Transverse colon (tissue), 4 donors: Measurements from ENCODE around the gene SDK1. TPM values are rescaled to one million over a fixed set of nuclear protein-coding genes. Genes with fewer than 3 reads are reported as not detected.

Source experiments
- DNase-seq: peaks from one replicate; pipeline ENCODE4 v3.0.0-alpha.2; 2019
- H3K27ac ChIP-seq, 4 donors: fragments of 200-600 bp; sonication (generic); 2 replicates each; pipeline ENCODE4 v1.5.1; 2016 to 2018; ENCODE audit warnings: inconsistent platforms in 4 of 4
- H3K27me3 ChIP-seq: fragments of 200-600 bp; sonication (generic); 2 replicates; pipeline ENCODE4 v1.5.1; 2017; ENCODE audit warnings: inconsistent platforms
- H3K36me3 ChIP-seq, 4 donors: fragments of 200-600 bp; sonication (generic); 2 replicates each; pipeline ENCODE4 v1.5.1; 2017 to 2019; ENCODE audit warnings: inconsistent platforms in 4 of 4
- H3K4me1 ChIP-seq, 4 donors: fragments of 200-600 bp; sonication (generic); 2 replicates each; pipeline ENCODE4 v1.5.1; 2017 to 2020; ENCODE audit warnings: inconsistent platforms in 4 of 4
- H3K4me3 ChIP-seq, 4 donors: fragments of 200-600 bp; sonication (generic); 1 replicate in 1 of 4; 2 replicates in 3 of 4; pipeline versions ENCODE4 v1.5.1 to v1.6.1; 2017 to 2019; ENCODE audit warnings: inconsistent platforms in 4 of 4
- H3K9me3 ChIP-seq, 2 donors: fragments of 200-600 bp; sonication (generic); 2 replicates each; pipeline ENCODE4 v1.5.1; 2017 to 2019; ENCODE audit warnings: inconsistent platforms in 2 of 2
- EP300 ChIP-seq: sonication (generic); formaldehyde crosslinking; IDR thresholded peaks from one replicate; pipeline ENCODE4 v1.6.1; 2017; ENCODE audit warnings: antibody characterized with exemption, low read depth
- POLR2A ChIP-seq: fragments of 450-650 bp; IDR thresholded peaks from one replicate; pipeline ENCODE4 v1.6.1; 2016; ENCODE audit warnings: antibody characterized with exemption, mild to moderate bottlenecking, moderate library complexity
- POLR2AphosphoS5 ChIP-seq, 3 donors: sonication (generic); formaldehyde crosslinking; IDR thresholded peaks; one replicate each; pipeline ENCODE4 v1.6.1; 2016; ENCODE audit warnings: antibody characterized with exemption in 3 of 3
- WGBS, 2 donors: methylation state at CpG; one replicate each; pipeline ENCODE4 v1.1.5; 2018; ENCODE audit warnings: low coverage in 1 of 2; 5-methylcytosine and 5-hydroxymethylcytosine counted together
- in situ Hi-C, 4 donors: fragments of 200-750 bp; cut with MboI; loops; one replicate each; pipeline versions ENCODE4 v1.15.0 to v1.15.1; 2017; ENCODE audit warnings: low sequenced_read_pairs in 3 of 4, low pct_ligation_motif_present in 1 of 4, low pct_unique_long_range_greater_than_20kb in 1 of 4
- intact Hi-C: fragments of 100-400 bp; cut with DNase I; formaldehyde crosslinking; loops from one replicate; pipeline ENCODE4 v1.15.1; 2023; ENCODE audit warnings: low total_unique reads
- total RNA-seq, 4 donors: library from RNA; depleted of rRNA; stranded (reverse); fragments of >200 nt; gene quantifications; one replicate each; pipeline ENCODE4 v1.1.0, GENCODE V29; 2016
- TF ChIP-seq, protein P1 (sequence below), 5 experiments: fragments of 200-600 bp in 3 of 5; fragments of 450-650 bp in 2 of 5; sonication (generic) in 3 of 5; IDR thresholded peaks; 1 replicate in 2 of 5; 2 replicates in 3 of 5; pipeline ENCODE4 v1.5.1; 2016 to 2017; ENCODE audit warnings: antibody characterized with exemption in 5 of 5, inconsistent platforms in 3 of 5, mild to moderate bottlenecking in 2 of 5, moderate library complexity in 1 of 5

SDK1 gene
- total RNA-seq, 4 donors from 2014 or later: 4.0 to 8.6 (median 5.4) TPM

- Histone ChIP-seq H3K9me3 (no peaks in the 10 kb centered on the region), H3K4me1 (no peaks in the 10 kb centered on the region), H3K27me3 (no peaks in the 10 kb centered on the region), H3K36me3 (no peaks in the 10 kb centered on the region), H3K27ac (no peak overlapping the region), H3K4me3 (no peak overlapping the region)
- TF ChIP-seq, protein P1, sequence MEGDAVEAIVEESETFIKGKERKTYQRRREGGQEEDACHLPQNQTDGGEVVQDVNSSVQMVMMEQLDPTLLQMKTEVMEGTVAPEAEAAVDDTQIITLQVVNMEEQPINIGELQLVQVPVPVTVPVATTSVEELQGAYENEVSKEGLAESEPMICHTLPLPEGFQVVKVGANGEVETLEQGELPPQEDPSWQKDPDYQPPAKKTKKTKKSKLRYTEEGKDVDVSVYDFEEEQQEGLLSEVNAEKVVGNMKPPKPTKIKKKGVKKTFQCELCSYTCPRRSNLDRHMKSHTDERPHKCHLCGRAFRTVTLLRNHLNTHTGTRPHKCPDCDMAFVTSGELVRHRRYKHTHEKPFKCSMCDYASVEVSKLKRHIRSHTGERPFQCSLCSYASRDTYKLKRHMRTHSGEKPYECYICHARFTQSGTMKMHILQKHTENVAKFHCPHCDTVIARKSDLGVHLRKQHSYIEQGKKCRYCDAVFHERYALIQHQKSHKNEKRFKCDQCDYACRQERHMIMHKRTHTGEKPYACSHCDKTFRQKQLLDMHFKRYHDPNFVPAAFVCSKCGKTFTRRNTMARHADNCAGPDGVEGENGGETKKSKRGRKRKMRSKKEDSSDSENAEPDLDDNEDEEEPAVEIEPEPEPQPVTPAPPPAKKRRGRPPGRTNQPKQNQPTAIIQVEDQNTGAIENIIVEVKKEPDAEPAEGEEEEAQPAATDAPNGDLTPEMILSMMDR (IDR thresholded peaks at IDR 0.05): no peak
- TF ChIP-seq POLR2AphosphoS5 (IDR thresholded peaks at IDR 0.05) (no peak), EP300 (no peak), POLR2A (no peak)
- DNase-seq: no peak
- WGBS, 2 donors: 94% methylated on average over 18 of the region's 18 CpGs; no CpG with 5 or more reads in 1 of the 2 donors
- intact Hi-C loops (no loop called here), in situ Hi-C loops (no loop called here)
These were observed 924.3 kb downstream of the SDK1 start for GRCh38 chr7:4225361-4225771.

DNA sequence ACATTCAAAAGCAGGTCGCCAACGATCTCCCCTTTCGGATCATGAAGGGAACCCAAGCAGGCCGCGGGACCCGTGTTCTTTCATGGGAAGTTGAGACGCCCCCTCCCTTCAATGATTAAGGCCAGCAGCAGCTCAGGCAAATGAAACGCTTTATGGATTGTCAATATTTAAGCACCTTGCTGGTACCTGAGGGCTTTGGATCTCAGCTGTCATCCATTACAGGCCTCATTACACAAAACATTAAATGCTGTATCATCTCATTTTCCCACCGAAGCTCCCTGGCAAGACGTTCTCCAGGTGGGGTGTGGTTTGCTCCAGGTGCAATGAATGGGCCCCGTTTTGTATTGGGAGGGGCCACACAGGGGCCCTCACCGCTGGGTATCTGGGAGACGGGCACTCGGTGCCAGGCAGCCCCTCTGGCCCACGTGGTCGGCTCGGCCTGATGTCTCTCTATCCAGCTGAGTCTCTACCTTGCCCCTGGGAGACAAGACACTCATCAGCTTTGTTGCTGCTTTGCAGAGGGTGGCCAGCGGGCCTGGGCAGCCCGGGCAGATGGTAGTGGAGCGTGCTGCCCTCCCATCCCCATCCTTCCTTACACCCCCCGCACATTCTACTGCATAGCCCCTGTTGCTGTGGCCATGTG lies 925.0 kb downstream of the SDK1 start:
- no peak for TF ChIP-seq POLR2A
- TF ChIP-seq POLR2AphosphoS5 (IDR thresholded peaks at IDR 0.05): no peak
- TF ChIP-seq, protein P1 (IDR thresholded peaks at IDR 0.05): no peak
- no peak for TF ChIP-seq EP300

GRCh38 chr7:4226524-4226882 lies 925.5 kb downstream of the SDK1 start:
- intact Hi-C loops (no loop called here), in situ Hi-C loops (no loop called here)
- 43 to 81% methylated on average over 1 to 6 of the region's 6 CpGs for WGBS, 2 donors
- Histone ChIP-seq H3K27ac (no peak overlapping the region), H3K36me3 (no peaks in the 10 kb centered on the region), H3K4me3 (no peak overlapping the region), H3K4me1 (no peaks in the 10 kb centered on the region), H3K9me3 (no peaks in the 10 kb centered on the region), H3K27me3 (no peaks in the 10 kb centered on the region)
- DNase-seq: no peak
- no peak for TF ChIP-seq EP300

More for the DNA sequence above, 925.0 kb downstream of the SDK1 start:
- in situ Hi-C loops (no loop called here), intact Hi-C loops (no loop called here)
- H3K27ac ChIP-seq: no peak overlapping the region
- H3K36me3 ChIP-seq: no peaks in the 10 kb centered on the region
- H3K4me3 ChIP-seq: no peak overlapping the region
- H3K27me3 ChIP-seq: no peaks in the 10 kb centered on the region
- no peak for DNase-seq
- H3K9me3 ChIP-seq: no peaks in the 10 kb centered on the region
- WGBS, 2 donors: 88 to 89% methylated on average over 8 to 21 of the region's 21 CpGs
- no peaks in the 10 kb centered on the region for H3K4me1 ChIP-seq

DNA sequence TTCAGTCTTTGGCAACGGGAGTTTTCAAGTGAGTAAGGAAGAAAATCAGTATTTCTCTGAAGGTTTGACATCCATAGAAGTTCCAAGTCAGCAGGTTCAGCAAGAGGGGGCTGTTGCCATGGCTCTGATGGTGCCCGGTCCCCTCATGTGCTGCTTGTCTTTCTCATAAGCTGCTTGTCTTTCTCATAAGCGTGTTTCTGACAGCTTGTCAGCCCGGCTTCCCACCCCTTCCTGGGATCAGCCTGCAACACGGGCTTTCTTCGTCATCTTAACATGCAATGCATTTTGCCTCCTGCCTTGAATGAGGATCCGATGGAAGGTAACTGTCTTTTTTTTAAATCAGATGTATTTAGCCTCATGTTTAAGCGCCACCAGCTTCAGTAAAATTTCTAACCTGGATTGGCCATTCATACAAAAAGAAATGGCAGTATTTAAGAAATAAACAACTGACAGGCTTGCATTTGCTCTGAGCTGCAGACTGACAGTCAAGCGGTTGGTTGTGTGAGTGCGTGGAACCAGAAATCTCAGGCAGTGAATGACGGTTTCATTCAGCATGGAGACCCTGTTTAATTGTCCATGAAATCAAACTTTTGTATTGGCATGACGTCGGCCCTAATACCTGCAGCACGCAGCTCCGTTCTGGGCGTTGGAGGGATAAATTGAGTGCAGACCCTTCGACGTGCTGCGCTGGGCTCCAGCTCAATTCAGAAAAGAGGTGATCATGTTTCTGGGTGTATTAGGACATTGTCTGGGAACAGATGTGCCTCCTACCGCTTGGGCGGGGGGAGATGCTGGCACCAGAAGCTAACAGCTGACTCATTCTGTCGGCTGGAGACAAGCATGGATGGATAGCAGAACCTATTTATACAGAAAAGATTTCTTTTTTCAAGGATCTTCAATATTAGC lies 926.3 kb downstream of the SDK1 start:
- Histone ChIP-seq H3K36me3 (no peaks in the 10 kb centered on the region), H3K9me3 (no peaks in the 10 kb centered on the region), H3K27me3 (no peaks in the 10 kb centered on the region), H3K4me1 (no peaks in the 10 kb centered on the region), H3K27ac (no peak overlapping the region), H3K4me3 (no peak overlapping the region)
- WGBS, 2 donors: 86 to 91% methylated on average over 14 to 22 of the region's 22 CpGs
- no peak for DNase-seq
- intact Hi-C loops: no loop called here
- TF ChIP-seq POLR2A (no peak), POLR2AphosphoS5 (IDR thresholded peaks at IDR 0.05) (no peak), EP300 (no peak)
- TF ChIP-seq, protein P1 (IDR thresholded peaks at IDR 0.05): no peak
- in situ Hi-C loops: no loop called here
